Calu3 (cell line): Measurements from ENCODE around the gene TNRC18. TPM values are rescaled to one million over a fixed set of nuclear protein-coding genes. Genes with fewer than 3 reads are reported as not detected.
"Not testable (repeated sequence)": the region's sequence is repeated elsewhere in the genome, so short reads cannot be mapped to it uniquely, and the experiment has no call there.

Experiments used
- BruUV-seq: library from RNA; stranded (reverse); fragments of 400-500 nt; replicated peaks from 2 replicates; lab custom pipeline; 2021; lab: Mats Ljungman, UMichigan
- CTCF ChIA-PET: fragments of 300-600 bp; sonication (Branson Sonifier 250); formaldehyde crosslinking; loops from one replicate; lab custom pipeline; 2022; ENCODE audit warnings: antibody characterized with exemption; lab: Charles Lee
- DNase-seq: peaks from one replicate; pipeline ENCODE4 v3.0.0; 2022
- H3K27ac Mint-ChIP-seq: one replicate; pipeline ENCODE4 v1.8.0; 2022; ENCODE audit warnings: mixed read lengths; ENCODE audit not compliant: unreplicated experiment
- H3K27me3 Mint-ChIP-seq: one replicate; pipeline ENCODE4 v1.8.0; 2022; ENCODE audit warnings: mixed read lengths; ENCODE audit not compliant: unreplicated experiment
- H3K36me3 Mint-ChIP-seq: one replicate; pipeline ENCODE4 v1.8.0; 2022; ENCODE audit warnings: mild to moderate bottlenecking, moderate library complexity, mixed read lengths; ENCODE audit not compliant: insufficient read depth, unreplicated experiment
- H3K4me1 Mint-ChIP-seq: one replicate; pipeline ENCODE4 v1.8.0; 2022; ENCODE audit warnings: mild to moderate bottlenecking, low read depth, mixed read lengths; ENCODE audit not compliant: unreplicated experiment
- H3K4me3 Mint-ChIP-seq: one replicate; pipeline ENCODE4 v1.8.0; 2022; ENCODE audit warnings: mild to moderate bottlenecking, low read depth, moderate library complexity, mixed read lengths; ENCODE audit not compliant: unreplicated experiment
- H3K9me3 Mint-ChIP-seq: one replicate; pipeline ENCODE4 v1.8.0; 2022; ENCODE audit warnings: low read depth, mixed read lengths; ENCODE audit not compliant: unreplicated experiment
- intact Hi-C: fragments of 100-400 bp; cut with micrococcal nuclease; formaldehyde crosslinking; loops from one replicate; pipeline ENCODE4 v1.10.0; 2022; ENCODE audit not compliant: unreplicated experiment
- total RNA-seq: library from RNA; stranded (reverse); gene quantifications from 2 replicates; pipeline ENCODE4 v1.2.3, GENCODE V29; 2022
- TF ChIP-seq, protein P1 (sequence below): fragments of 200-600 bp; IDR thresholded peaks from one replicate; pipeline ENCODE4 v1.8.0; 2022; ENCODE audit warnings: antibody characterized with exemption; ENCODE audit not compliant: unreplicated experiment

TNRC18 gene
- total RNA-seq, 1 experiment from 2014 or later, result 213 TPM

DNA sequence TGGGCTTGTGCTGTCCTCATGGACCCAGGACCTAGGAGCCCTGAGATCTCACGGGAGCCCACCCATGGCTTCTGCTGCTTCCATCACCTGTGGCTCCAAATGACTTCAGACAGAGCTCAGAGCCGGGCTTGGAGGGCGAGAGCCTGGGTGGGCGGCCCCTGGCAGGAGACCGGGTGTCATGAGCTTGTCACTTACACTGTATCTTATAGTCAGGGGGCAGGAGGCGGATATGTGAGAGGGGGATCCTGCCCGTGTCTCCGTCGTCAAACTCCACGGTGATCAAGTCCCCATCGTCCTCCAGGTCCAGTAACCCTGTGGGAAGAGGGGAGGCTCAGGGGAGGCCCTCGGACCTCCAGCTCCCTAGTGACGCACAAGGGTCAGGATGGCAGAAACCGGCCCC is 107.9 kb downstream of the TNRC18 start:
- no peak overlapping the region for H3K4me3 Mint-ChIP-seq
- no TSS peak for BruUV-seq
- intact Hi-C loops, result no loop called here
- no peaks in the 10 kb centered on the region for H3K4me1 Mint-ChIP-seq
- TF ChIP-seq, protein P1, sequence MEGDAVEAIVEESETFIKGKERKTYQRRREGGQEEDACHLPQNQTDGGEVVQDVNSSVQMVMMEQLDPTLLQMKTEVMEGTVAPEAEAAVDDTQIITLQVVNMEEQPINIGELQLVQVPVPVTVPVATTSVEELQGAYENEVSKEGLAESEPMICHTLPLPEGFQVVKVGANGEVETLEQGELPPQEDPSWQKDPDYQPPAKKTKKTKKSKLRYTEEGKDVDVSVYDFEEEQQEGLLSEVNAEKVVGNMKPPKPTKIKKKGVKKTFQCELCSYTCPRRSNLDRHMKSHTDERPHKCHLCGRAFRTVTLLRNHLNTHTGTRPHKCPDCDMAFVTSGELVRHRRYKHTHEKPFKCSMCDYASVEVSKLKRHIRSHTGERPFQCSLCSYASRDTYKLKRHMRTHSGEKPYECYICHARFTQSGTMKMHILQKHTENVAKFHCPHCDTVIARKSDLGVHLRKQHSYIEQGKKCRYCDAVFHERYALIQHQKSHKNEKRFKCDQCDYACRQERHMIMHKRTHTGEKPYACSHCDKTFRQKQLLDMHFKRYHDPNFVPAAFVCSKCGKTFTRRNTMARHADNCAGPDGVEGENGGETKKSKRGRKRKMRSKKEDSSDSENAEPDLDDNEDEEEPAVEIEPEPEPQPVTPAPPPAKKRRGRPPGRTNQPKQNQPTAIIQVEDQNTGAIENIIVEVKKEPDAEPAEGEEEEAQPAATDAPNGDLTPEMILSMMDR, result no peak
- H3K36me3 Mint-ChIP-seq, result peaks cover 93% of the 10 kb centered on the region
- H3K27ac Mint-ChIP-seq, result no peak overlapping the region
- CTCF ChIA-PET, result no interaction called here
- H3K27me3 Mint-ChIP-seq, result no peaks in the 10 kb centered on the region
- H3K9me3 Mint-ChIP-seq, result peaks cover 6% of the 10 kb centered on the region
- DNase-seq, result no peak

- no peaks in the 10 kb centered on the region for H3K4me1 Mint-ChIP-seq
- no peak overlapping the region for H3K27ac Mint-ChIP-seq
- TF ChIP-seq, protein P1, result no peak
- no TSS peak for BruUV-seq
- peaks cover 6% of the 10 kb centered on the region for H3K9me3 Mint-ChIP-seq
- peaks cover 91% of the 10 kb centered on the region for H3K36me3 Mint-ChIP-seq
- no peak overlapping the region for H3K4me3 Mint-ChIP-seq
- intact Hi-C loops, result no loop called here
- H3K27me3 Mint-ChIP-seq, result no peaks in the 10 kb centered on the region
- CTCF ChIA-PET, result no interaction called here
- DNase-seq, result no peak
Measured at GRCh38 chr7:5314864-5315263, 108.8 kb downstream of the TNRC18 start.

DNA sequence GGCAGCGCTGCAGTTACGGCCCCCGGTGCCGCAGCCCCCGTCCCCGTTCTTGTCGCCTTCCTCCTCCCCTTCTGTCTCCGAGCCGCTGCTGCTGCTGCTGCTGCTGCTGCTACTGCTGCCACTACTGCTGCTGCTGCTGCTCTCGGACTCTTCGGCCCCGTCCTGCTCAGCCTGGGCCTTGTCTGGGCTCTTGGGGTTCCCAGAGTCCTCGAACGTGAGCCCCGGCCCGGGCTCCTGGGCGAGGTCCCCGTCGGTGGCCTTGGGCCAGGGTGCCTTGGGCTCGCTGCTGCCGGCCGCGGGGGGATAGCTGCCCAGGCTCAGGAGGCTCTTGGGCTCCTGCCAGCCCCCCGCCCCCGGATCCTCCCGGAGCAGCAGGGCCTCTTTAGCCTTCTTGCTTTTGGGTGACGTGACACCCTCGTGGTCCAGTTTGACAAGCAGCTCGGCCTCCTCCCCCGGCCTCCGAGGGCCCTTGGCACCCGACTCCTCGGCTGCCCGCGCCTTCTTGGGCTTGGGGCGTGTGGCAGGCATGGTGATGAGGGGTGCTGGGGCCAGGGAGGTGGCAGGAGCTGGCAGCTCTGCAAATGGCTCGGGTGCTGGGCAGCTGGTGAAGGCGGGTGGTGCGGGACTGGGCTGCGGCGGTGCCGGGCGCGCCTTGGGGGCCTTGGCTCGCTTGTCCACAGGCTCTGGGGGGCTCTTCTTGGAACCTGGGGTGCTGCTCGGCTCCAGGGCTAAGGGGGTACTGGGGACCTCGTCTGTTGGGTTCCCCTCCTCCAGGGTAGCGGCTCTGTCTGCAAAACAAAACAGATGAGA is 110.4 kb downstream of the TNRC18 start:
- intact Hi-C loops, H3K27me3 Mint-ChIP-seq, H3K9me3 Mint-ChIP-seq, H3K4me3 Mint-ChIP-seq, H3K27ac Mint-ChIP-seq, BruUV-seq, H3K4me1 Mint-ChIP-seq, DNase-seq: not testable (repeated sequence)
- peaks cover 86% of the 10 kb centered on the region for H3K36me3 Mint-ChIP-seq
- CTCF ChIA-PET, result interaction anchor here (0.6 kb wide), 1 partner anchor 51 kb away, joined by 3 read pairs; no protein-coding TSS in a partner anchor

DNA sequence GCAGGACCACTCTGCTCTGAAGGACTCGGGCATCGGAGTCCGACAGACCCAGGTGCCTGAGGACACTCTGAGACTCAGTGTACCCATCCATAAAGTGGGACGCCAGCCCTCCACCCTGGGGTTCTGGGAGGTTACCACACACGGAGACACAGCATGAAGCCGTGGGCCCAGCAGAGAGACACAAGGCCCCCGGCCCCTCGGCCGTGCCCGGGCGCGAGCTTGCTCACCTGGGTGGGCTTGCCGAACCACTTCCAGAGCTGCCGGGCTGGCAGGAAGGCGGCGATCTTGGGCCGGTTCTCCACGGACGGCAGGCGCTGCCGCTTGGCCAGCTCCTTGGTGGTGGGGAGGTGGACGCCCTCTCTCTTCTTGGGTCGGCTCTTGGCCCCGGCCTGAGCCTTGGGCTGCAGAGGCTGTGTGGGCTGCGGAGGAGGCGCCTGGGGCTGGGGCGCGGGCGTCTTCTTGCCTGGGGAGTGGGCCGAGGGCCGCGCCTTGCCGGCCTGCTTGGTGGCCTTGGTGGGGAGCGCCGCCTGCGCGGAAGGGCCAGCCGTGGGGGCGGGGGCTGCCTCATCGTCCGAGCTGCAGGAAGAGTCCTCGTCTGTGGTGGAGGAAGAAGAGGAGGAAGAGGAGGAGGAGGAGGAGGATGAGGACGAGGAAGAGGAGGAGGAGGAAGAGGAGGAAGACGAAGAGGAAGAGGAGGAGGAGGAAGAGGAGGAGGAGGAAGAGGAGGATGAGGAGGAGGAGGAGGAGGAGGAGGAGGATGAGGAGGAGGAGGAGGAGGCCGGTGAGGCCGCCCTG is 111.2 kb downstream of the TNRC18 start:
- CTCF ChIA-PET, H3K4me3 Mint-ChIP-seq, H3K4me1 Mint-ChIP-seq, H3K9me3 Mint-ChIP-seq, H3K27ac Mint-ChIP-seq, H3K27me3 Mint-ChIP-seq, DNase-seq, intact Hi-C loops: not testable (repeated sequence)
- H3K36me3 Mint-ChIP-seq, result peaks cover 89% of the 10 kb centered on the region
- BruUV-seq, result TSS peak; percentile 37

DNA sequence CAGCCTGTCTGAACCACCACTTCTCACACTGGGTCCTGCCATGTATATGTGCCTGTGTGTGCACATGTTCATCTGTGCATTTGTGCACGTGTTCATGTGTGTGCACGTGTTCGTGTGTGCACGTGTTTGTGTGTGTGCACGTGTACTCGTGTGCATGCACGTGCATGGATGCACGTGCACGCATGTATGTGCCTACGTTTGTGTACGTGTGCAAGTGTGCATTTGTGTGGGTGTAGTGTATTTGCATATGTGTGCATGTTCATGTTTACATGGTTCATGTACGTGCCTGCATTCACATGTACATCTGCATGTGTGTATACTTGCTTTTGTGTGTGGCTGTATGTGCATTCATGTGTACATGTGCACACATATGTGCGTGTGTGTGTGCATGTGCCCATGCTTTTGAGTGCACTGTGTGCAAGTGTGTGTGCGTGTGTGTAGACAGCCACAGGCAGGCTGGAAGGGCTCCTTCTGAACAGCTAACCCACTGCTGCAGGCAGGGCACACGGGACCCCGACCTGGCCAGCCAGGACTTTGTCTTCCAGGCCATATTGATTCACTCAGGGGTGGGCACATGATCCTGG is 112.7 kb downstream of the TNRC18 start:
- no peaks in the 10 kb centered on the region for H3K27me3 Mint-ChIP-seq
- CTCF ChIA-PET, result no interaction called here
- TF ChIP-seq, protein P1, result no peak
- no peak for DNase-seq
- intact Hi-C loops, result no loop called here
- H3K9me3 Mint-ChIP-seq, result no peaks in the 10 kb centered on the region
- H3K36me3 Mint-ChIP-seq, result peaks cover 85% of the 10 kb centered on the region
- H3K27ac Mint-ChIP-seq, result no peak overlapping the region
- no peak overlapping the region for H3K4me3 Mint-ChIP-seq
- H3K4me1 Mint-ChIP-seq, result no peaks in the 10 kb centered on the region
- no TSS peak for BruUV-seq
